RWPE1 (cell line): ENCODE results near the gene RPL23.

ENCODE experiments used
- CTCF ChIA-PET: fragments of 350-600 bp; sonication (Branson Sonifier 250); formaldehyde crosslinking; extraction: SDS; loops from one replicate; lab custom pipeline; 2021; lab: Yijun Ruan, JAX
- POLR2A ChIA-PET: fragments of 400-600 bp; formaldehyde crosslinking; extraction: SDS; loops from one replicate; lab custom pipeline; 2020; ENCODE audit warnings: antibody characterized with exemption; ENCODE audit not compliant: low non-redundant PET; lab: Yijun Ruan, JAX
- DNase-seq: peaks from one replicate; pipeline ENCODE4 v3.0.0; 2012; ENCODE audit warnings: low spot score
- H3K27ac ChIP-seq: fragments of 450-650 bp; 2 replicates; pipeline ENCODE4 v1.5.1; 2017
- CTCF ChIP-seq: fragments of 450-650 bp; conservative IDR thresholded peaks from 2 replicates; pipeline ENCODE4 v1.5.1; 2017; ENCODE audit warnings: low read depth, mild to moderate bottlenecking

The RPL23 gene

GRCh38 chr17:38879878-38880665, 26.6 kb upstream of the RPL23 start:
- peak; percentile 96 for DNase-seq
- CTCF ChIA-PET = interaction anchor here (1.1 kb wide), 1 partner anchor 32 kb away, joined by 3 read pairs; no protein-coding TSS in a partner anchor
- TF ChIP-seq CTCF = no peak
- POLR2A ChIA-PET = interaction anchor here (0.6 to 0.7 kb wide), 2 partner anchors 13 to 29 kb away, joined by 3 to 7 read pairs; no protein-coding TSS in a partner anchor
- H3K27ac ChIP-seq = peak overlapping the region; percentile 98

GRCh38 chr17:38877130-38877851, 23.8 kb upstream of the RPL23 start:
- CTCF ChIA-PET = interaction anchor here (0.6 to 1.5 kb wide), 3 partner anchors 90 to 166 kb away, joined by 4 read pairs; partner anchors contain the start of gene FBXO47
- no peak for TF ChIP-seq CTCF
- peak overlapping the region; percentile 98 for H3K27ac ChIP-seq
- no peak for DNase-seq
- POLR2A ChIA-PET = interaction anchor here (0.5 kb wide), 1 partner anchor 40 kb away, joined by 5 read pairs; no protein-coding TSS in a partner anchor

GRCh38 chr17:38875477-38876075, 22.1 kb upstream of the RPL23 start:
- CTCF ChIA-PET = no interaction called here
- POLR2A ChIA-PET = interaction anchor here (0.6 kb wide), 1 partner anchor 31 kb away, joined by 9 read pairs; no protein-coding TSS in a partner anchor
- TF ChIP-seq CTCF = no peak
- no peak for DNase-seq
- peak overlapping the region; percentile 98 for H3K27ac ChIP-seq

- ChIA-PET CTCF (no interaction called here), POLR2A (no interaction called here)
- H3K27ac ChIP-seq = peak overlapping the region; percentile 98
- no peak for DNase-seq
- TF ChIP-seq CTCF = no peak
Measured at GRCh38 chr17:38874505-38875400, 21.2 kb upstream of the RPL23 start.

- DNase-seq = no peak
- ChIA-PET POLR2A (interaction anchor here (0.6 kb wide), 1 partner anchor 910 kb away, joined by 4 read pairs; no protein-coding TSS in a partner anchor), CTCF (no interaction called here)
Measured at GRCh38 chr17:38873640-38874380, 20.3 kb upstream of the RPL23 start.

More at GRCh38 chr17:38873640-38874380, 20.3 kb upstream of the RPL23 start:
- TF ChIP-seq CTCF = no peak
- peak overlapping the region; percentile 98 for H3K27ac ChIP-seq
